Stimulated activated naive CD8-positive, alpha-beta T cell treated with anti-CD3 and anti-CD28 coated beads, Interleukin-15, amount 100 ng/mL, for 72 hours (primary cell): ENCODE measurements around the gene PTP4A1.
"Not testable (repeated sequence)": the region's sequence is repeated elsewhere in the genome, so short reads cannot be mapped to it uniquely, and the experiment has no call there.

ENCODE experiments used
- ATAC-seq: fragments of 150-1000 bp; cut with Tn5 transposase; 2 replicates; pipeline ENCODE4 v1.10.0; 2021; ENCODE audit warnings: mild to moderate bottlenecking, moderate library complexity
- DNase-seq, 2 donors: peaks; one replicate each; pipeline ENCODE4 v3.0.0; 2021 to 2022
- H3K27ac Mint-ChIP-seq, 2 donors: one replicate each; pipeline ENCODE4 v1.8.0; 2022; ENCODE audit warnings: mild to moderate bottlenecking in 2 of 2, mixed read lengths in 2 of 2, moderate library complexity in 2 of 2
- H3K27me3 Mint-ChIP-seq: one replicate; pipeline ENCODE4 v1.8.0; 2022; ENCODE audit warnings: mixed read lengths
- H3K4me1 Mint-ChIP-seq: one replicate; pipeline ENCODE4 v1.8.0; 2022; ENCODE audit warnings: mild to moderate bottlenecking, mixed read lengths
- H3K4me3 Mint-ChIP-seq, 2 donors: one replicate each; pipeline ENCODE4 v1.8.0; 2022; ENCODE audit warnings: mild to moderate bottlenecking in 2 of 2, mixed read lengths in 2 of 2, moderate library complexity in 1 of 2
- H3K9me3 Mint-ChIP-seq, 2 donors: one replicate each; pipeline ENCODE4 v1.8.0; 2022; ENCODE audit warnings: mixed read lengths in 2 of 2

PTP4A1 gene

GRCh38 chr6:63572044-63572746 is at the start of gene PTP4A1, which contains the start of gene LOC128125822:
Gene PTP4A1 (plus strand): TSS chr6:63572480. CDS start chr6:63576881, 4,401 bp downstream.
Gene LOC128125822 (plus strand): TSS chr6:63572480.
- H3K27me3 Mint-ChIP-seq: no peaks in the 10 kb centered on the region
- ATAC-seq: peak; percentile 94
- H3K4me1 Mint-ChIP-seq: peaks cover 18% of the 10 kb centered on the region
- no peaks in the 10 kb centered on the region for H3K9me3 Mint-ChIP-seq
- H3K27ac Mint-ChIP-seq: peak within 1 kb of the TSS; percentile 96 to 97
- peak within 1 kb of the TSS; percentile 95 for H3K4me3 Mint-ChIP-seq
- peak; percentile 94 to 97 for DNase-seq

GRCh38 chr6:63522911-63523287 is 49.4 kb upstream of the PTP4A1 start:
- not testable (repeated sequence) for ATAC-seq, H3K4me3 Mint-ChIP-seq, H3K9me3 Mint-ChIP-seq, H3K27me3 Mint-ChIP-seq, DNase-seq, H3K4me1 Mint-ChIP-seq
- peak overlapping the region in 1 of 2 donors; percentile 65 for H3K27ac Mint-ChIP-seq

GRCh38 chr6:63523630-63524029 is 48.6 kb upstream of the PTP4A1 start:
- no peaks in the 10 kb centered on the region for H3K27me3 Mint-ChIP-seq
- ATAC-seq: no peak
- H3K4me1 Mint-ChIP-seq: peaks cover 11% of the 10 kb centered on the region

GRCh38 chr6:63525186-63525878 is 46.9 kb upstream of the PTP4A1 start:
- ATAC-seq: no peak
- Mint-ChIP-seq H3K4me3 (no peak overlapping the region), H3K4me1 (peaks cover 18% of the 10 kb centered on the region), H3K27me3 (no peaks in the 10 kb centered on the region), H3K9me3 (no peaks in the 10 kb centered on the region), H3K27ac (no peak overlapping the region)
- no peak for DNase-seq

More at GRCh38 chr6:63523630-63524029, 48.6 kb upstream of the PTP4A1 start:
- H3K4me3 Mint-ChIP-seq: no peak overlapping the region
- no peak for DNase-seq
- H3K9me3 Mint-ChIP-seq: no peaks in the 10 kb centered on the region
- H3K27ac Mint-ChIP-seq: no peak overlapping the region

- no peak overlapping the region for H3K27ac Mint-ChIP-seq
- DNase-seq (no peak), ATAC-seq (no peak)
- H3K27me3 Mint-ChIP-seq: no peaks in the 10 kb centered on the region
- no peak overlapping the region for H3K4me3 Mint-ChIP-seq
- no peaks in the 10 kb centered on the region for H3K9me3 Mint-ChIP-seq
- H3K4me1 Mint-ChIP-seq: peaks cover 18% of the 10 kb centered on the region
Measured at GRCh38 chr6:63526931-63527330, 45.3 kb upstream of the PTP4A1 start.

GRCh38 chr6:63527658-63528514 is 44.4 kb upstream of the PTP4A1 start:
- peaks cover 18% of the 10 kb centered on the region for H3K4me1 Mint-ChIP-seq
- no peak overlapping the region for H3K27ac Mint-ChIP-seq
- H3K4me3 Mint-ChIP-seq: no peak overlapping the region
- ATAC-seq (no peak), DNase-seq (no peak)
- H3K9me3 Mint-ChIP-seq: no peaks in the 10 kb centered on the region
- H3K27me3 Mint-ChIP-seq: no peaks in the 10 kb centered on the region

- Mint-ChIP-seq H3K27me3 (no peaks in the 10 kb centered on the region), H3K27ac (no peak overlapping the region), H3K4me1 (peaks cover 18% of the 10 kb centered on the region), H3K4me3 (peak overlapping the region; percentile 64 to 72), H3K9me3 (no peaks in the 10 kb centered on the region)
- ATAC-seq (peak; percentile 82), DNase-seq (no peak)
Measured at GRCh38 chr6:63529498-63529897, 42.8 kb upstream of the PTP4A1 start.

- Mint-ChIP-seq H3K9me3 (no peaks in the 10 kb centered on the region), H3K27me3 (no peaks in the 10 kb centered on the region), H3K4me1 (peaks cover 17% of the 10 kb centered on the region), H3K27ac (no peak overlapping the region), H3K4me3 (no peak overlapping the region)
- DNase-seq: no peak
- no peak for ATAC-seq
Measured at GRCh38 chr6:63530182-63530581, 42.1 kb upstream of the PTP4A1 start.

GRCh38 chr6:63530991-63531390 is 41.3 kb upstream of the PTP4A1 start:
- no peak for DNase-seq
- H3K9me3 Mint-ChIP-seq: no peaks in the 10 kb centered on the region
- ATAC-seq: no peak
- H3K4me3 Mint-ChIP-seq: no peak overlapping the region
- peaks cover 11% of the 10 kb centered on the region for H3K4me1 Mint-ChIP-seq
- H3K27me3 Mint-ChIP-seq: no peaks in the 10 kb centered on the region
- no peak overlapping the region for H3K27ac Mint-ChIP-seq

- DNase-seq (no peak), ATAC-seq (no peak)
- Mint-ChIP-seq H3K27me3 (no peaks in the 10 kb centered on the region), H3K27ac (no peak overlapping the region), H3K4me1 (peaks cover 11% of the 10 kb centered on the region), H3K9me3 (no peaks in the 10 kb centered on the region), H3K4me3 (no peak overlapping the region)
Measured at GRCh38 chr6:63533026-63533425, 39.3 kb upstream of the PTP4A1 start.

- Mint-ChIP-seq H3K27ac (no peak overlapping the region), H3K27me3 (peaks cover under 1% of the 10 kb centered on the region), H3K4me1 (peaks cover 6% of the 10 kb centered on the region), H3K9me3 (no peaks in the 10 kb centered on the region), H3K4me3 (no peak overlapping the region)
- ATAC-seq (no peak), DNase-seq (no peak)
Measured at GRCh38 chr6:63533952-63534351, 38.3 kb upstream of the PTP4A1 start.

GRCh38 chr6:63537201-63537958 is 34.9 kb upstream of the PTP4A1 start:
- ATAC-seq: no peak
- no peak overlapping the region for H3K27ac Mint-ChIP-seq
- peaks cover 25% of the 10 kb centered on the region for H3K27me3 Mint-ChIP-seq
- no peaks in the 10 kb centered on the region for H3K4me1 Mint-ChIP-seq
- no peak overlapping the region for H3K4me3 Mint-ChIP-seq
- DNase-seq: no peak
- peaks cover 0 to 4% of the 10 kb centered on the region in 2 donors for H3K9me3 Mint-ChIP-seq

- no peak for ATAC-seq
Measured at GRCh38 chr6:63537959-63538300, 34.4 kb upstream of the PTP4A1 start.

GRCh38 chr6:63538550-63538949 is 33.7 kb upstream of the PTP4A1 start:
- no peak for DNase-seq
- Mint-ChIP-seq H3K4me1 (no peaks in the 10 kb centered on the region), H3K9me3 (peaks cover 0 to 4% of the 10 kb centered on the region in 2 donors), H3K27me3 (peaks cover 34% of the 10 kb centered on the region), H3K4me3 (no peak overlapping the region), H3K27ac (no peak overlapping the region)
- ATAC-seq: no peak

More at GRCh38 chr6:63537959-63538300, 34.4 kb upstream of the PTP4A1 start:
- no peak for DNase-seq
- H3K4me1 Mint-ChIP-seq: no peaks in the 10 kb centered on the region
- H3K27me3 Mint-ChIP-seq: peaks cover 30% of the 10 kb centered on the region
- H3K9me3 Mint-ChIP-seq: peaks cover 0 to 4% of the 10 kb centered on the region in 2 donors
- H3K4me3 Mint-ChIP-seq: no peak overlapping the region
- H3K27ac Mint-ChIP-seq: no peak overlapping the region

- ATAC-seq: no peak
- no peak overlapping the region for H3K27ac Mint-ChIP-seq
- no peaks in the 10 kb centered on the region for H3K4me1 Mint-ChIP-seq
- H3K27me3 Mint-ChIP-seq: peaks cover 39% of the 10 kb centered on the region
- no peak overlapping the region for H3K4me3 Mint-ChIP-seq
- DNase-seq: no peak
- peaks cover 0 to 4% of the 10 kb centered on the region in 2 donors for H3K9me3 Mint-ChIP-seq
Measured at GRCh38 chr6:63543001-63543400, 29.3 kb upstream of the PTP4A1 start.
